Neural cell (in vitro differentiated cells): ENCODE measurements around the gene TMA7B. TPM values are rescaled to one million over a fixed set of nuclear protein-coding genes. Genes with fewer than 3 reads are reported as not detected.

ENCODE experiments used
- H2AFZ ChIP-seq: fragments of 200-600, 300-800 bp; sonication (generic), shearing (Covaris generic); 2 replicates; pipeline ENCODE4 v1.6.0; 2014; ENCODE audit warnings: low read depth, mild to moderate bottlenecking, antibody characterized with exemption, low read length, moderate library complexity
- H3F3A ChIP-seq: fragments of 200-600 bp; shearing (Covaris generic); 2 replicates; pipeline ENCODE4 v1.6.1; 2016; ENCODE audit warnings: mild to moderate bottlenecking, moderate library complexity, mixed read lengths, antibody characterized with exemption, low read length; ENCODE audit not compliant: insufficient read depth, poor library complexity, severe bottlenecking
- H3K27ac ChIP-seq: fragments of 200-600, 300-800 bp; sonication (generic), shearing (Covaris generic); 2 replicates; pipeline ENCODE4 v1.5.1; 2014; ENCODE audit warnings: mild to moderate bottlenecking, low read length, moderate library complexity
- H3K27me3 ChIP-seq: fragments of 300-800, 200-600 bp; sonication (generic), shearing (Covaris generic); 2 replicates; pipeline ENCODE4 v1.6.0; 2014; ENCODE audit warnings: mild to moderate bottlenecking, low read depth, low read length, moderate library complexity; ENCODE audit not compliant: insufficient read depth
- H3K36me3 ChIP-seq: fragments of 300-800, 200-600 bp; sonication (generic), shearing (Covaris generic); 2 replicates; pipeline ENCODE4 v1.5.1; 2014; ENCODE audit warnings: mild to moderate bottlenecking, antibody characterized with exemption, low read length, moderate library complexity; ENCODE audit not compliant: insufficient read depth
- H3K4me2 ChIP-seq: fragments of 300-800, 200-600 bp; sonication (generic), shearing (Covaris generic); 2 replicates; pipeline ENCODE4 v1.6.0; 2014; ENCODE audit warnings: mild to moderate bottlenecking, low read length
- H3K4me3 ChIP-seq: fragments of 300-800, 200-600 bp; sonication (generic), shearing (Covaris generic); 2 replicates; pipeline ENCODE4 v1.5.1; 2014; ENCODE audit warnings: mild to moderate bottlenecking, low read length, moderate library complexity
- H3K79me2 ChIP-seq: fragments of 200-600 bp; shearing (Covaris generic); replicated peaks from 2 replicates; pipeline ENCODE4 v1.6.0; 2014; ENCODE audit warnings: mild to moderate bottlenecking, low read length, moderate library complexity; ENCODE audit not compliant: insufficient read depth
- H3K9ac ChIP-seq: fragments of 300-800, 200-600 bp; sonication (generic), shearing (Covaris generic); 2 replicates; pipeline ENCODE4 v1.6.1; 2016; ENCODE audit warnings: mild to moderate bottlenecking, low read length, mixed read lengths
- H3K9me2 ChIP-seq: fragments of 200-600 bp; shearing (Covaris generic); 2 replicates; pipeline ENCODE4 v1.6.1; 2016; ENCODE audit warnings: mild to moderate bottlenecking, low read length, mixed read lengths; ENCODE audit not compliant: insufficient read depth
- H3K9me3 ChIP-seq: fragments of 200-600, 300-800 bp; sonication (generic), shearing (Covaris generic); 2 replicates; pipeline ENCODE4 v1.6.1; 2016; ENCODE audit warnings: mild to moderate bottlenecking, mixed run types, low read length, moderate library complexity, mixed read lengths
- H4K20me1 ChIP-seq: fragments of 200-600 bp; shearing (Covaris generic); 2 replicates; pipeline ENCODE4 v1.6.1; 2016; ENCODE audit warnings: mild to moderate bottlenecking, mixed run types; ENCODE audit not compliant: insufficient read depth
- CTCF ChIP-seq: fragments of 450-650 bp; IDR thresholded peaks from 2 replicates; pipeline ENCODE4 v1.5.1; 2014; ENCODE audit warnings: antibody characterized with exemption, mild to moderate bottlenecking, moderate library complexity; ENCODE audit not compliant: poor library complexity, severe bottlenecking
- EP300 ChIP-seq: fragments of 450-650 bp; conservative IDR thresholded peaks from 2 replicates; pipeline ENCODE4 v1.6.1; 2014; ENCODE audit warnings: antibody characterized with exemption, mild to moderate bottlenecking, moderate library complexity; ENCODE audit not compliant: poor library complexity, severe bottlenecking
- EZH2 ChIP-seq: fragments of 200-600, 300-800 bp; shearing (Covaris generic), sonication (generic); IDR thresholded peaks from 2 replicates; pipeline ENCODE4 v1.6.1; 2014; ENCODE audit warnings: antibody characterized with exemption, low read length, borderline replicate concordance, mild to moderate bottlenecking; ENCODE audit not compliant: insufficient read depth, poor library complexity, severe bottlenecking
- MXI1 ChIP-seq: fragments of 450-650 bp; conservative IDR thresholded peaks from 2 replicates; pipeline ENCODE4 v1.6.1; 2014; ENCODE audit warnings: antibody characterized with exemption, mild to moderate bottlenecking; ENCODE audit not compliant: poor library complexity, severe bottlenecking
- POLR2AphosphoS5 ChIP-seq: IDR thresholded peaks from 2 replicates; pipeline ENCODE4 v1.6.1; 2012
- RAD21 ChIP-seq: fragments of 450-650 bp; conservative IDR thresholded peaks from 2 replicates; pipeline ENCODE4 v1.6.1; 2014; ENCODE audit warnings: antibody characterized with exemption, mild to moderate bottlenecking, moderate library complexity
- REST ChIP-seq: IDR thresholded peaks from 2 replicates; pipeline ENCODE4 v1.6.1; 2012; ENCODE audit warnings: borderline replicate concordance
- SMC3 ChIP-seq: fragments of 450-650 bp; conservative IDR thresholded peaks from 2 replicates; pipeline ENCODE4 v1.6.1; 2014; ENCODE audit warnings: antibody characterized with exemption, mild to moderate bottlenecking, moderate library complexity; ENCODE audit not compliant: poor library complexity
- TAF1 ChIP-seq: IDR thresholded peaks from 2 replicates; pipeline ENCODE4 v1.6.1; 2012; ENCODE audit warnings: low read depth
- polyA plus RNA-seq: library from polyadenylated mRNA; depleted of rRNA; stranded (reverse); fragments of >200 nt; gene quantifications from 2 replicates; pipeline ENCODE4 v1.2.3, GENCODE V29; 2014

TMA7B gene
- polyA plus RNA-seq, 1 donor from 2014 or later: not detected

- Histone ChIP-seq H3F3A (no peaks in the 10 kb centered on the region), H3K9ac (no peak overlapping the region), H3K27me3 (no peaks in the 10 kb centered on the region), H3K9me3 (no peaks in the 10 kb centered on the region), H3K4me3 (no peak overlapping the region), H3K36me3 (no peaks in the 10 kb centered on the region), H3K27ac (no peak overlapping the region), H2AFZ (no peak overlapping the region), H3K4me2 (no peak overlapping the region), H4K20me1 (no peaks in the 10 kb centered on the region), H3K9me2 (no peaks in the 10 kb centered on the region), H3K79me2 (no peaks in the 10 kb centered on the region)
- TF ChIP-seq EZH2 (no peak), POLR2AphosphoS5 (no peak), EP300 (no peak), MXI1 (no peak), RAD21 (no peak), SMC3 (no peak), CTCF (no peak)
These were observed 20.4 kb downstream of the TMA7B start for GRCh38 chr22:39980596-39980995.

- TF ChIP-seq CTCF (no peak), SMC3 (no peak), EP300 (no peak), POLR2AphosphoS5 (no peak), TAF1 (no peak), RAD21 (no peak), REST (no peak), MXI1 (no peak)
- Histone ChIP-seq H3K9me3 (no peaks in the 10 kb centered on the region), H3K4me2 (no peak overlapping the region), H4K20me1 (no peaks in the 10 kb centered on the region), H3K36me3 (no peaks in the 10 kb centered on the region), H3K79me2 (no peaks in the 10 kb centered on the region), H3K4me3 (no peak overlapping the region), H3K9me2 (no peaks in the 10 kb centered on the region), H3F3A (no peaks in the 10 kb centered on the region), H2AFZ (no peak overlapping the region), H3K27me3 (no peaks in the 10 kb centered on the region), H3K27ac (no peak overlapping the region), H3K9ac (no peak overlapping the region)
These were observed 23.1 kb downstream of the TMA7B start for GRCh38 chr22:39983346-39983745.
